Fibroblast of skin of scalp (primary cell): ENCODE measurements around the gene ZNF208.

ENCODE experiments used
- DNase-seq: peaks from one replicate; pipeline ENCODE4 v3.0.0-alpha.2; 2013

Gene ZNF208

DNA sequence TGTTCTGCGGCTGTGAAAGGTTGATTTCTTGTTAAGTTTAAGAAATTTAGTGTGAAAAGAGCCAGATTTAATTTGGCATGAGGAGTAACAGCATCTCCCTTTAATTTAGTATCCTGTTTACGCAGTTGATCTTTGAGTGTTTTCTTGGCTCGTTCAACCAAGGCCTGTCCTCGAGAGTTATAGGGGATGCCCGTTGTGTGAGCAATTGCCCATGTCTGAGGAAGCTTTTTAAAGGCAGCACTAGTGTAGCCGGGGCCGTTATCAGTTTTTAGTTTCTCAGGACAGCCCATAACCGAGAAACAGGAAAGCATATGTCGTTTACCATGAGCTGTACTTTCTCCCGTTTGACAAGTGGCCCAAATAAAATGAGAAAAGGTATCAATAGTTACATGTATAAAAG is 127.2 kb downstream of the ZNF208 start:
- DNase-seq, result no peak
